ENCODE measurements around the gene SURF6. TPM values are rescaled to one million over a fixed set of nuclear protein-coding genes. Genes with fewer than 3 reads are reported as not detected.

Gene SURF6
- polyA plus RNA-seq, 3 donors = 0.75 to 12.9 (median 2.9) TPM

DNA sequence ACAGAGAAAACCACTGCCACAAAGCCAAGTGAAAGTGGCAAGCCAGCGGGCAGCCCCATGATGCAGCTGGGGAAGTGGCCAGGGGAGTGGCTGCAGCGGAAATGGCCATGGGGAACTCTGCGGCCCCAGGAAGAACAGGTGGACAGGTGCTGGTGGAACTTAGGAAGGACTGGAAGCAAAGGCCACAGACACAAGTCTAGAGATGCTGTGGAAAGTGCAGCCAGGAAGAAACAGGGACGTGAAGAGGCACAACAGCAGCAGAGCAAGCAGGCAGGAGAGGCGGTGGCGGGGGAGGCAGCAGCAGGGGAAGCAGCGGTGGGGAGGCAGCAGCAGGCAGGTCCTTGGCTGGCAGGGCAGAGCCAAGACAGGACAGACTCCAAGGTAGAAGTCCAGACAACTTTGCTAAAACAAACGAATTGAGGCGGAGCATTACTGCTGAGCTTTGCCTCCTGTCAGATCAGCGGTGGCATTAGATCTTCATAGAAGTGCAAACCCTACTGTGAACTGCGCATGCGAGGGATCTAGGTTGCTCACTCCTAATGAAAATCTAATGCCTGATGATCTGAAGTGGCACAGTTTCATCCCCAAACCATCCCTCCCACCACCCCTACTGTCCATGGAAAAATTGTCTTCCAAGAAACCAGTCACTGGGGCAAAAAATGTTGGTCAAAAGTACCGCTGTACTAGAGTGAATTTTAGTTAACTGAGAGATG, 11.8 kb downstream of the SURF6 start:
- H3K4me1 Mint-ChIP-seq = peaks cover 5% of the 10 kb centered on the region
- 85% methylated on average over 11 of the region's 13 CpGs for WGBS (ENCODE audit: insufficient coverage)
- H3K27ac Mint-ChIP-seq = peak overlapping the region in 1 of 7 donors; percentile 21

GRCh38 chr9:133323211-133323610, 12.8 kb downstream of the SURF6 start:
- Histone ChIP-seq H4K20me1 (ENCODE audit: insufficient read depth, low read length) (peaks cover 3% of the 10 kb centered on the region), H3K9me3 (replicated peaks in 1 of 2; ENCODE audit: control insufficient read depth in 1 of 2, insufficient read depth in 1 of 2, low read length in 2 of 2) (no peaks in the 10 kb centered on the region), H3K27ac (ENCODE audit: low read depth in 1 of 2, low read length in 2 of 2) (no peak overlapping the region), H3K4me1 (ENCODE audit: control insufficient read depth in 1 of 2, insufficient read depth in 2 of 2, low read length in 2 of 2) (no peaks in the 10 kb centered on the region), H3K4me3 (replicated peaks in 1 of 3; ENCODE audit: low read depth in 2 of 3, low read length in 3 of 3) (no peak overlapping the region), H2AFZ (ENCODE audit: insufficient read depth, low read depth, low read length, poor library complexity, severe bottlenecking) (no peak overlapping the region), H3K9ac (ENCODE audit: insufficient read depth, low read length, poor library complexity, severe bottlenecking) (no peak overlapping the region), H3K4me2 (replicated peaks; ENCODE audit: extremely low read depth, low read length, poor library complexity, severe bottlenecking) (no peak overlapping the region), H3K36me3 (replicated peaks in 1 of 2; ENCODE audit: control insufficient read depth in 1 of 2, insufficient read depth in 2 of 2, low read length in 2 of 2) (no peaks in the 10 kb centered on the region), H3K27me3 (ENCODE audit: control insufficient read depth in 2 of 2, insufficient read depth in 2 of 2, low read length in 2 of 2) (no peaks in the 10 kb centered on the region), H3K79me2 (ENCODE audit: insufficient read depth, low read length) (no peaks in the 10 kb centered on the region)
- H3K4me3 Mint-ChIP-seq = no peak overlapping the region
- intact Hi-C loops (cut with micrococcal nuclease) = no loop called here
- peaks cover 0 to 4% (median 0%) of the 10 kb centered on the region in 7 donors for H3K9me3 Mint-ChIP-seq
- TF ChIP-seq, protein P1, sequence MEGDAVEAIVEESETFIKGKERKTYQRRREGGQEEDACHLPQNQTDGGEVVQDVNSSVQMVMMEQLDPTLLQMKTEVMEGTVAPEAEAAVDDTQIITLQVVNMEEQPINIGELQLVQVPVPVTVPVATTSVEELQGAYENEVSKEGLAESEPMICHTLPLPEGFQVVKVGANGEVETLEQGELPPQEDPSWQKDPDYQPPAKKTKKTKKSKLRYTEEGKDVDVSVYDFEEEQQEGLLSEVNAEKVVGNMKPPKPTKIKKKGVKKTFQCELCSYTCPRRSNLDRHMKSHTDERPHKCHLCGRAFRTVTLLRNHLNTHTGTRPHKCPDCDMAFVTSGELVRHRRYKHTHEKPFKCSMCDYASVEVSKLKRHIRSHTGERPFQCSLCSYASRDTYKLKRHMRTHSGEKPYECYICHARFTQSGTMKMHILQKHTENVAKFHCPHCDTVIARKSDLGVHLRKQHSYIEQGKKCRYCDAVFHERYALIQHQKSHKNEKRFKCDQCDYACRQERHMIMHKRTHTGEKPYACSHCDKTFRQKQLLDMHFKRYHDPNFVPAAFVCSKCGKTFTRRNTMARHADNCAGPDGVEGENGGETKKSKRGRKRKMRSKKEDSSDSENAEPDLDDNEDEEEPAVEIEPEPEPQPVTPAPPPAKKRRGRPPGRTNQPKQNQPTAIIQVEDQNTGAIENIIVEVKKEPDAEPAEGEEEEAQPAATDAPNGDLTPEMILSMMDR (IDR thresholded peaks at IDR 0.05) = no peak
- DNase-seq = no peak
- 93% methylated on average over 7 of the region's 10 CpGs for WGBS (ENCODE audit: insufficient coverage)
- peaks cover 5% of the 10 kb centered on the region for H3K4me1 Mint-ChIP-seq
- H3K27me3 Mint-ChIP-seq (ENCODE audit: low read depth in 3 of 3) = peaks cover 5 to 15% (median 5%) of the 10 kb centered on the region in 3 donors
- H3K36me3 Mint-ChIP-seq = no peaks in the 10 kb centered on the region
- no peak overlapping the region for H3K27ac Mint-ChIP-seq

More for the DNA sequence above, 11.8 kb downstream of the SURF6 start:
- peaks cover 5 to 15% (median 5%) of the 10 kb centered on the region in 3 donors for H3K27me3 Mint-ChIP-seq (ENCODE audit: low read depth in 3 of 3)
- TF ChIP-seq, protein P1 (IDR thresholded peaks at IDR 0.05) = no peak
- H3K27me3 ChIP-seq (ENCODE audit: control insufficient read depth in 2 of 2, insufficient read depth in 2 of 2, low read length in 2 of 2) = no peaks in the 10 kb centered on the region
- no peak overlapping the region for H3K4me3 ChIP-seq (replicated peaks in 1 of 3; ENCODE audit: low read depth in 2 of 3, low read length in 3 of 3)
- no peaks in the 10 kb centered on the region for H3K79me2 ChIP-seq (ENCODE audit: insufficient read depth, low read length)
- no peak overlapping the region for H3K9ac ChIP-seq (ENCODE audit: insufficient read depth, low read length, poor library complexity, severe bottlenecking)
- peaks cover 0 to 4% of the 10 kb centered on the region in 2 donors for H3K36me3 Mint-ChIP-seq
- H3K36me3 ChIP-seq (replicated peaks in 1 of 2; ENCODE audit: control insufficient read depth in 1 of 2, insufficient read depth in 2 of 2, low read length in 2 of 2) = no peaks in the 10 kb centered on the region
- no peaks in the 10 kb centered on the region for H3K9me3 ChIP-seq (replicated peaks in 1 of 2; ENCODE audit: control insufficient read depth in 1 of 2, insufficient read depth in 1 of 2, low read length in 2 of 2)
- peaks cover 9% of the 10 kb centered on the region for H4K20me1 ChIP-seq (ENCODE audit: insufficient read depth, low read length)
- no peak overlapping the region for H3K4me3 Mint-ChIP-seq
- no peak overlapping the region for H3K4me2 ChIP-seq (replicated peaks; ENCODE audit: extremely low read depth, low read length, poor library complexity, severe bottlenecking)
- intact Hi-C loops (cut with micrococcal nuclease) = no loop called here
- no peaks in the 10 kb centered on the region for H3K4me1 ChIP-seq (ENCODE audit: control insufficient read depth in 1 of 2, insufficient read depth in 2 of 2, low read length in 2 of 2)
- H3K27ac ChIP-seq (ENCODE audit: low read depth in 1 of 2, low read length in 2 of 2) = no peak overlapping the region
- DNase-seq = no peak
- peaks cover 0 to 4% (median 0%) of the 10 kb centered on the region in 7 donors for H3K9me3 Mint-ChIP-seq
- no peak overlapping the region for H2AFZ ChIP-seq (ENCODE audit: insufficient read depth, low read depth, low read length, poor library complexity, severe bottlenecking)
